KOPT-K1 (cell line): ENCODE results near the gene APOBEC3H.

Experiments used
- H3K27ac ChIP-seq: fragments of 200-600 bp; sonication (generic); 2 replicates; pipeline ENCODE4 v1.5.1; 2016; ENCODE audit warnings: antibody characterized with exemption, mild to moderate bottlenecking, low read depth, low read length; ENCODE audit not compliant: poor library complexity, severe bottlenecking
- H3K36me3 ChIP-seq: fragments of 200-600 bp; sonication (generic); 2 replicates; pipeline ENCODE4 v1.5.1; 2017; ENCODE audit warnings: antibody characterized with exemption, mild to moderate bottlenecking, low read length, moderate library complexity; ENCODE audit not compliant: insufficient read depth
- H3K9me3 ChIP-seq: fragments of 200-600 bp; sonication (generic); 2 replicates; pipeline ENCODE4 v1.5.1; 2017; ENCODE audit warnings: antibody characterized with exemption, low read length, mild to moderate bottlenecking; ENCODE audit not compliant: insufficient read depth, poor library complexity, severe bottlenecking

Gene APOBEC3H

GRCh38 chr22:39115570-39115969 is 18.5 kb downstream of the APOBEC3H start:
- no peak overlapping the region for H3K27ac ChIP-seq

GRCh38 chr22:39115977-39116621 is 19.1 kb downstream of the APOBEC3H start:
- H3K27ac ChIP-seq = no peak overlapping the region

More at GRCh38 chr22:39115570-39115969, 18.5 kb downstream of the APOBEC3H start:
- H3K9me3 ChIP-seq = no peaks in the 10 kb centered on the region
- no peaks in the 10 kb centered on the region for H3K36me3 ChIP-seq

GRCh38 chr22:39117585-39118191 is 20.6 kb downstream of the APOBEC3H start:
- Histone ChIP-seq H3K27ac (no peak overlapping the region), H3K9me3 (no peaks in the 10 kb centered on the region), H3K36me3 (no peaks in the 10 kb centered on the region)

More at GRCh38 chr22:39115977-39116621, 19.1 kb downstream of the APOBEC3H start:
- Histone ChIP-seq H3K36me3 (no peaks in the 10 kb centered on the region), H3K9me3 (no peaks in the 10 kb centered on the region)

GRCh38 chr22:39120983-39121382 is 23.9 kb downstream of the APOBEC3H start:
- Histone ChIP-seq H3K27ac (no peak overlapping the region), H3K36me3 (no peaks in the 10 kb centered on the region), H3K9me3 (no peaks in the 10 kb centered on the region)

GRCh38 chr22:39122772-39123470 is 25.9 kb downstream of the APOBEC3H start:
- Histone ChIP-seq H3K36me3 (no peaks in the 10 kb centered on the region), H3K9me3 (no peaks in the 10 kb centered on the region), H3K27ac (no peak overlapping the region)

GRCh38 chr22:39123751-39124581 is 26.9 kb downstream of the APOBEC3H start:
- H3K36me3 ChIP-seq = no peaks in the 10 kb centered on the region
- no peak overlapping the region for H3K27ac ChIP-seq
- H3K9me3 ChIP-seq = no peaks in the 10 kb centered on the region

- H3K9me3 ChIP-seq = no peaks in the 10 kb centered on the region
These were observed 28.6 kb downstream of the APOBEC3H start for GRCh38 chr22:39125622-39126021.

GRCh38 chr22:39128508-39128907 is 31.5 kb downstream of the APOBEC3H start:
- H3K36me3 ChIP-seq = no peaks in the 10 kb centered on the region
- no peaks in the 10 kb centered on the region for H3K9me3 ChIP-seq
- no peak overlapping the region for H3K27ac ChIP-seq

More at GRCh38 chr22:39125622-39126021, 28.6 kb downstream of the APOBEC3H start:
- Histone ChIP-seq H3K27ac (no peak overlapping the region), H3K36me3 (no peaks in the 10 kb centered on the region)

GRCh38 chr22:39129081-39129480 is 32.0 kb downstream of the APOBEC3H start:
- Histone ChIP-seq H3K27ac (no peak overlapping the region), H3K36me3 (no peaks in the 10 kb centered on the region), H3K9me3 (no peaks in the 10 kb centered on the region)

GRCh38 chr22:39129746-39130145 is 32.7 kb downstream of the APOBEC3H start:
- Histone ChIP-seq H3K27ac (no peak overlapping the region), H3K36me3 (no peaks in the 10 kb centered on the region), H3K9me3 (no peaks in the 10 kb centered on the region)

GRCh38 chr22:39130152-39130704 is 33.2 kb downstream of the APOBEC3H start:
- Histone ChIP-seq H3K36me3 (no peaks in the 10 kb centered on the region), H3K27ac (no peak overlapping the region), H3K9me3 (no peaks in the 10 kb centered on the region)

- H3K27ac ChIP-seq = no peak overlapping the region
- no peaks in the 10 kb centered on the region for H3K36me3 ChIP-seq
These were observed 34.1 kb downstream of the APOBEC3H start for GRCh38 chr22:39130892-39131855.

GRCh38 chr22:39132281-39132680 is 35.2 kb downstream of the APOBEC3H start:
- H3K36me3 ChIP-seq = no peaks in the 10 kb centered on the region
- H3K9me3 ChIP-seq = no peaks in the 10 kb centered on the region
- no peak overlapping the region for H3K27ac ChIP-seq

More at GRCh38 chr22:39130892-39131855, 34.1 kb downstream of the APOBEC3H start:
- H3K9me3 ChIP-seq = no peaks in the 10 kb centered on the region
